HCT116 (cell line): ENCODE data around the gene CHRNE. TPM values are rescaled to one million over a fixed set of nuclear protein-coding genes. Genes with fewer than 3 reads are reported as not detected.

Source experiments
- ATAC-seq: fragments of 200-7000 bp; cut with Tn5 transposase; 2 replicates; pipeline ENCODE4 v1.9.1; 2020; ENCODE audit warnings: mild to moderate bottlenecking, moderate library complexity
- BruUV-seq: library from RNA; stranded (reverse); fragments of 400-500 nt; replicated peaks from 2 replicates; lab custom pipeline; 2021; lab: Mats Ljungman, UMichigan
- CTCF ChIA-PET: fragments of 300-600 bp; sonication (Branson Sonifier 250); formaldehyde crosslinking; loops from one replicate; lab custom pipeline; 2021; ENCODE audit warnings: antibody characterized with exemption; lab: Charles Lee
- POLR2A ChIA-PET: fragments of 300-600, 350-600 bp; sonication (Branson Sonifier 250); formaldehyde crosslinking; loops from one replicate; lab custom pipeline; 2021; ENCODE audit warnings: antibody characterized with exemption; lab: Charles Lee
- RAD21 ChIA-PET, 2 experiments: fragments of 300-600 bp; sonication (Branson Sonifier 250); formaldehyde crosslinking; loops; one replicate each; lab custom pipeline; 2023; ENCODE audit warnings: low total read pairs in 2 of 2; ENCODE audit not compliant: uncharacterized antibody in 2 of 2, unreplicated experiment in 2 of 2, low non-redundant PET in 1 of 2; lab: Charles Lee
- DNase-seq: peaks from one replicate; pipeline ENCODE4 v3.0.0-alpha.2; 2010; ENCODE audit warnings: low read depth, low spot score
- H2AFZ ChIP-seq: fragments of 200-600 bp; shearing (Covaris generic), sonication (generic); 2 replicates; pipeline ENCODE4 v1.6.1; 2017; ENCODE audit warnings: low read depth, mixed run types, mixed read lengths, antibody characterized with exemption, low read length; ENCODE audit not compliant: poor library complexity, severe bottlenecking
- H3K27ac ChIP-seq: 2 replicates; pipeline ENCODE4 v1.5.1; 2012; ENCODE audit warnings: low read depth, low read length
- H3K27me3 ChIP-seq: fragments of 200-600 bp; sonication (generic); 2 replicates; pipeline ENCODE4 v1.6.1; 2016; ENCODE audit warnings: mixed run types, low read length, mixed read lengths; ENCODE audit not compliant: insufficient read depth
- H3K36me3 ChIP-seq, 2 experiments: fragments of 200-500 bp in 1 of 2; fragments of 200-600 bp in 1 of 2; sonication (Bioruptor generic) in 1 of 2; sonication (generic) in 1 of 2; 2 replicates each; pipeline versions ENCODE4 v1.5.1 to v1.6.1; 2014 to 2016; ENCODE audit warnings: low read length in 2 of 2, inconsistent platforms in 1 of 2, mixed read lengths in 1 of 2, mixed run types in 1 of 2; ENCODE audit not compliant: insufficient read depth in 2 of 2, control insufficient read depth in 1 of 2
- H3K4me1 ChIP-seq, 2 experiments: fragments of 200-600 bp in 1 of 2; sonication (generic) in 1 of 2; 2 replicates each; pipeline versions ENCODE4 v1.5.1 to v1.6.1; 2012 to 2017; ENCODE audit warnings: low read length in 2 of 2, inconsistent platforms in 1 of 2, mild to moderate bottlenecking in 1 of 2, mixed read lengths in 1 of 2, mixed run types in 1 of 2, moderate library complexity in 1 of 2; ENCODE audit not compliant: insufficient read depth in 2 of 2, control insufficient read depth in 1 of 2
- H3K4me2 ChIP-seq: fragments of 200-600 bp; sonication (generic); 2 replicates; pipeline ENCODE4 v1.6.1; 2017; ENCODE audit warnings: mixed run types, low read length, mixed read lengths
- H3K4me3 ChIP-seq, 2 experiments: fragments of 200-600 bp in 1 of 2; sonication (generic) in 1 of 2; replicated peaks in 1 of 2; 2 replicates each; pipeline ENCODE4 v1.5.1; 2011 to 2016; ENCODE audit warnings: low read length in 2 of 2, control low read depth in 1 of 2, low read depth in 1 of 2, mild to moderate bottlenecking in 1 of 2, mixed read lengths in 1 of 2, mixed run types in 1 of 2
- H3K79me2 ChIP-seq: fragments of 200-600 bp; sonication (generic); 2 replicates; pipeline ENCODE4 v1.6.1; 2017; ENCODE audit warnings: mild to moderate bottlenecking, mixed run types, low read length, moderate library complexity, mixed read lengths; ENCODE audit not compliant: insufficient read depth
- H3K9ac ChIP-seq: fragments of 200-600 bp; sonication (generic); 2 replicates; pipeline ENCODE4 v1.6.1; 2016; ENCODE audit warnings: low read length, mixed read lengths
- H3K9me2 ChIP-seq: fragments of 200-600 bp; sonication (generic), shearing (Covaris generic); 2 replicates; pipeline ENCODE4 v1.6.1; 2017; ENCODE audit warnings: mixed run types, mild to moderate bottlenecking, moderate library complexity; ENCODE audit not compliant: insufficient read depth
- H3K9me3 ChIP-seq, 2 experiments: fragments of 200-500 bp in 1 of 2; fragments of 200-600 bp in 1 of 2; sonication (Bioruptor generic) in 1 of 2; sonication (generic) in 1 of 2; 2 replicates each; pipeline ENCODE4 v1.6.1; 2014 to 2017; ENCODE audit warnings: low read length in 2 of 2, mixed read lengths in 2 of 2, inconsistent platforms in 1 of 2, low read depth in 1 of 2, mild to moderate bottlenecking in 1 of 2, mixed run types in 1 of 2, moderate library complexity in 1 of 2; ENCODE audit not compliant: control insufficient read depth in 1 of 2, insufficient read depth in 1 of 2
- H4K20me1 ChIP-seq: fragments of 200-600 bp; sonication (generic), shearing (Covaris generic); 2 replicates; pipeline ENCODE4 v1.6.1; 2017; ENCODE audit warnings: mixed run types, mild to moderate bottlenecking, moderate library complexity; ENCODE audit not compliant: insufficient read depth
- CBX3 ChIP-seq: IDR thresholded peaks from 2 replicates; pipeline ENCODE4 v1.6.1; 2012; ENCODE audit warnings: low read depth
- EGR1 ChIP-seq: IDR thresholded peaks from 2 replicates; pipeline ENCODE4 v1.6.1; 2012; ENCODE audit warnings: low read depth
- ELF1 ChIP-seq: IDR thresholded peaks from 2 replicates; pipeline ENCODE4 v1.6.1; 2012; ENCODE audit warnings: low read depth, borderline replicate concordance
- EZH2 ChIP-seq: fragments of 200-600 bp; sonication (generic); IDR thresholded peaks from 2 replicates; pipeline ENCODE4 v1.6.1; 2017; ENCODE audit warnings: antibody characterized with exemption, mixed run types
- EZH2phosphoT487 ChIP-seq: fragments of 200-600 bp; IDR thresholded peaks from 2 replicates; pipeline ENCODE4 v1.6.1; 2018; ENCODE audit warnings: antibody characterized with exemption, borderline replicate concordance
- FOSL1 ChIP-seq: IDR thresholded peaks from 2 replicates; pipeline ENCODE4 v1.6.1; 2012; ENCODE audit warnings: low read depth
- JUND ChIP-seq: IDR thresholded peaks from 2 replicates; pipeline ENCODE4 v1.6.1; 2012
- MAX ChIP-seq: IDR thresholded peaks from 2 replicates; pipeline ENCODE4 v1.6.1; 2012
- POLR2AphosphoS5 ChIP-seq: IDR thresholded peaks from 2 replicates; pipeline ENCODE4 v1.6.1; 2011; ENCODE audit warnings: mild to moderate bottlenecking, low read depth, low read length, moderate library complexity
- RAD21 ChIP-seq: IDR thresholded peaks from 2 replicates; pipeline ENCODE4 v1.6.1; 2012; ENCODE audit warnings: low read depth, mild to moderate bottlenecking
- SIN3A ChIP-seq: IDR thresholded peaks from 2 replicates; pipeline ENCODE4 v1.6.1; 2012; ENCODE audit warnings: low read depth
- TCF7L2 ChIP-seq: IDR thresholded peaks from 2 replicates; pipeline ENCODE4 v1.7.0; 2011; ENCODE audit warnings: borderline replicate concordance, inconsistent platforms; ENCODE audit not compliant: insufficient read depth, insufficient read length; ENCODE audit errors: extremely low read depth
- YY1 ChIP-seq: IDR thresholded peaks from 2 replicates; pipeline ENCODE4 v1.6.1; 2011; ENCODE audit warnings: low read length, low read depth, moderate library complexity, mild to moderate bottlenecking; ENCODE audit not compliant: insufficient replicate concordance; ENCODE audit errors: extremely low read depth
- ZBTB33 ChIP-seq: IDR thresholded peaks from 2 replicates; pipeline ENCODE4 v1.6.1; 2011; ENCODE audit warnings: mild to moderate bottlenecking, low read length, moderate library complexity; ENCODE audit not compliant: insufficient replicate concordance; ENCODE audit errors: extremely low read depth
- ZFX ChIP-seq: fragments of 450-650 bp; IDR thresholded peaks from 2 replicates; pipeline ENCODE4 v1.6.1; 2017
- intact Hi-C: fragments of 100-400 bp; cut with micrococcal nuclease; formaldehyde crosslinking; loops from 2 replicates; pipeline ENCODE4 v1.10.0; 2022
- total RNA-seq: library from RNA; stranded (reverse); gene quantifications from one replicate; pipeline ENCODE4 v1.2.1, GENCODE V29; 2021; ENCODE audit not compliant: unreplicated experiment
- TF ChIP-seq, protein P1 (sequence below): IDR thresholded peaks from 2 replicates; pipeline ENCODE4 v1.6.1; 2012
- TF ChIP-seq, protein P2 (sequence below), 3 experiments: fragments of 200-600 bp in 1 of 3; sonication (generic) in 1 of 3; IDR thresholded peaks in 2 of 3; conservative IDR thresholded peaks in 1 of 3; 2 replicates each; pipeline ENCODE4 v1.5.1; 2012 to 2017; ENCODE audit warnings: low read depth in 2 of 3, low read length in 2 of 3, antibody characterized with exemption in 1 of 3, borderline replicate concordance in 1 of 3, control low read depth in 1 of 3, mild to moderate bottlenecking in 1 of 3, mixed read lengths in 1 of 3, mixed run types in 1 of 3, moderate library complexity in 1 of 3; ENCODE audit not compliant: insufficient read depth in 1 of 3

Gene CHRNE
- total RNA-seq, 1 experiment from 2014 or later: 0.30 TPM

DNA sequence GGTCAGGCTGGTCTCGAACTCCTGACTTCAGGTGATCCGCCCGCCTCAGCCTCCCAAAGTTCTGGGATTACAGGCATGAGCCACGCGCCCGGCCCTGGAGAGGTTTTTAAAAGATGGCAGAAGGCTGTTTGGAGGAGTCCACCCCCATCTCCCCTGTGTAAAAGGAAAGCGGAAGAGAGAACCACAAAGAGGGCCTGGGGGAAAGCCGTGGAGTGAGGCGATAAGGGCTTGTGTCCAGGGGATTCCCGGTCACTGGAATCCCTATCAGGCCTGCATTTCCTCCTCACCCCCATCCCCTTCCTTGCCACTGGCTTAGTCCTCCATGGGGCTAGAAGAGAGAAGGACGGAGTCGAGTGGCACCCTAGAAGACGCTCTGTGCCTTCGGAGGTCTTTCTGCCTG lies 29.1 kb upstream of the CHRNE start, which contains the start of gene GP1BA:
GP1BA (plus strand) TSS at position 315 of the 400 bp plus-strand sequence. CDS start 328 bp downstream, outside the sequence.
- RAD21 ChIA-PET: no interaction called here
- Histone ChIP-seq H3K27me3 (no peaks in the 10 kb centered on the region), H3K9me3 (no peaks in the 10 kb centered on the region), H3K4me2 (no peak within 1 kb of the TSS), H3K79me2 (no peaks in the 10 kb centered on the region; the same call in 1 of the 2 replicates), H3K9me2 (no peaks in the 10 kb centered on the region), H3K27ac (no peak within 1 kb of the TSS), H3K36me3 (peaks cover 0 to 3% of the 10 kb centered on the region in 2 experiments; a peak in 1 of 4 replicates), H3K4me3 (no peak within 1 kb of the TSS), H4K20me1 (no peaks in the 10 kb centered on the region), H3K4me1 (peaks cover 8 to 9% of the 10 kb centered on the region in 2 experiments), H3K9ac (no peak within 1 kb of the TSS), H2AFZ (no peak within 1 kb of the TSS)
- no peak for TF ChIP-seq ZFX
- no peak for TF ChIP-seq POLR2AphosphoS5
- TF ChIP-seq, protein P1, sequence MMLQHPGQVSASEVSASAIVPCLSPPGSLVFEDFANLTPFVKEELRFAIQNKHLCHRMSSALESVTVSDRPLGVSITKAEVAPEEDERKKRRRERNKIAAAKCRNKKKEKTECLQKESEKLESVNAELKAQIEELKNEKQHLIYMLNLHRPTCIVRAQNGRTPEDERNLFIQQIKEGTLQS: no peak
- no peak for TF ChIP-seq CBX3
- TF ChIP-seq YY1: no peak
- POLR2A ChIA-PET: no interaction called here
- intact Hi-C loops: no loop called here
- ATAC-seq (no peak), DNase-seq (no peak)
- BruUV-seq: no TSS peak
- CTCF ChIA-PET: no interaction called here

DNA sequence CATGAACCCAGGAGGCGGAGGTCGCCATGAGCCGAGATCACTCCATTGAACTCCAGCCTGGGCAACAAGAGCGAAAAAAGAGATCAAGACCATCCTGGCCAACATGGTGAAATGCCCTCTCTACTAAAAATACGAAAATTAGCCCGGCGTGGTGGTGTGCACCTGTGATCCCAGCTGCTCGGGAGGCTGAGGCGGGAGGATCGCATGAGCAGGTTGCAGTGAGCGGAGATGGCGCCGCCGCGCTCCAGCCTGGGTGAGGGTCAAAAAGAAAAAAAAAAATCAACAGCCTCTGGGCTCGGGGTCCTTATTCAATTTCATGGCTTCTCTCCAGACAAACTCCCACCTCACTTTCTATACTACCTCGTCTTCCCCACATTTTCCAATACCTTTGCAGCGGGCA lies 26.0 kb upstream of the CHRNE start:
- no peaks in the 10 kb centered on the region for H3K9me2 ChIP-seq
- no peak overlapping the region for H3K9ac ChIP-seq
- H4K20me1 ChIP-seq: no peaks in the 10 kb centered on the region
- intact Hi-C loops: no loop called here
- POLR2A ChIA-PET: no interaction called here
- RAD21 ChIA-PET: no interaction called here
- no peak overlapping the region for H3K27ac ChIP-seq
- no peak for TF ChIP-seq ELF1
- TF ChIP-seq RAD21: no peak
- no peak for TF ChIP-seq ZBTB33
- no peak for TF ChIP-seq ZFX
- TF ChIP-seq CBX3: no peak
- TF ChIP-seq JUND: no peak
- TF ChIP-seq EZH2: no peak
- TF ChIP-seq EGR1: no peak
- no peak for TF ChIP-seq TCF7L2
- no peak for TF ChIP-seq YY1
- no peak for TF ChIP-seq MAX
- TF ChIP-seq SIN3A: no peak
- TF ChIP-seq, protein P2, sequence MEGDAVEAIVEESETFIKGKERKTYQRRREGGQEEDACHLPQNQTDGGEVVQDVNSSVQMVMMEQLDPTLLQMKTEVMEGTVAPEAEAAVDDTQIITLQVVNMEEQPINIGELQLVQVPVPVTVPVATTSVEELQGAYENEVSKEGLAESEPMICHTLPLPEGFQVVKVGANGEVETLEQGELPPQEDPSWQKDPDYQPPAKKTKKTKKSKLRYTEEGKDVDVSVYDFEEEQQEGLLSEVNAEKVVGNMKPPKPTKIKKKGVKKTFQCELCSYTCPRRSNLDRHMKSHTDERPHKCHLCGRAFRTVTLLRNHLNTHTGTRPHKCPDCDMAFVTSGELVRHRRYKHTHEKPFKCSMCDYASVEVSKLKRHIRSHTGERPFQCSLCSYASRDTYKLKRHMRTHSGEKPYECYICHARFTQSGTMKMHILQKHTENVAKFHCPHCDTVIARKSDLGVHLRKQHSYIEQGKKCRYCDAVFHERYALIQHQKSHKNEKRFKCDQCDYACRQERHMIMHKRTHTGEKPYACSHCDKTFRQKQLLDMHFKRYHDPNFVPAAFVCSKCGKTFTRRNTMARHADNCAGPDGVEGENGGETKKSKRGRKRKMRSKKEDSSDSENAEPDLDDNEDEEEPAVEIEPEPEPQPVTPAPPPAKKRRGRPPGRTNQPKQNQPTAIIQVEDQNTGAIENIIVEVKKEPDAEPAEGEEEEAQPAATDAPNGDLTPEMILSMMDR (IDR thresholded peaks at IDR 0.05 in 2 of 3, conservative IDR thresholded peaks at IDR 0.05 in 1 of 3; ENCODE audit: borderline replicate concordance in 1 of 3, insufficient read depth in 1 of 3, low read depth in 2 of 3, low read length in 2 of 3): no peak
- TF ChIP-seq EZH2phosphoT487: no peak
- no peak for TF ChIP-seq POLR2AphosphoS5
- no peak for TF ChIP-seq FOSL1
- no peaks in the 10 kb centered on the region for H3K27me3 ChIP-seq
- H3K4me1 ChIP-seq: no peaks in the 10 kb centered on the region; a peak in 1 of 4 replicates
- no peaks in the 10 kb centered on the region for H3K36me3 ChIP-seq
- ATAC-seq (no peak), DNase-seq (no peak)
- H3K4me3 ChIP-seq: no peak overlapping the region
- BruUV-seq: no TSS peak
- no peaks in the 10 kb centered on the region for H3K9me3 ChIP-seq
- no peak overlapping the region for H3K4me2 ChIP-seq
- no peak overlapping the region for H2AFZ ChIP-seq
- no peaks in the 10 kb centered on the region for H3K79me2 ChIP-seq
- CTCF ChIA-PET: no interaction called here
